HepG2 (cell line): ENCODE data around the gene THADA. TPM values are rescaled to one million over a fixed set of nuclear protein-coding genes. Genes with fewer than 3 reads are reported as not detected.
A peak's percentile ranks its signal among the peaks of the same experiment; 100 is the strongest.

Source experiments
- CBX1 ChIP-seq: IDR thresholded peaks from one replicate; pipeline ENCODE4 v1.6.1; 2016; ENCODE audit warnings: antibody characterized with exemption, low read depth
- DMAP1 ChIP-seq: IDR thresholded peaks from 2 replicates; pipeline ENCODE4 v1.6.1; 2016
- DZIP1 ChIP-seq: sonication (generic); formaldehyde crosslinking; IDR thresholded peaks from 2 replicates; pipeline ENCODE4 v1.5.0; 2020; ENCODE audit warnings: mild to moderate bottlenecking, missing genetic modification reagents
- GLI4 ChIP-seq: sonication (generic); formaldehyde crosslinking; IDR thresholded peaks from 2 replicates; pipeline ENCODE4 v1.5.1; 2020; ENCODE audit warnings: missing genetic modification reagents, mild to moderate bottlenecking, moderate library complexity, borderline replicate concordance
- HBP1 ChIP-seq: IDR thresholded peaks from 2 replicates; pipeline ENCODE4 v1.6.1; 2016; ENCODE audit warnings: low read depth, control low read depth
- HNRNPLL ChIP-seq: fragments of 200-400 bp; formaldehyde crosslinking; IDR thresholded peaks from 2 replicates; pipeline ENCODE4 v1.6.1; 2017; ENCODE audit warnings: mild to moderate bottlenecking, low read depth, low read length; ENCODE audit not compliant: poor library complexity, severe bottlenecking
- NCOA1 ChIP-seq: sonication (generic); formaldehyde crosslinking; IDR thresholded peaks from 2 replicates; pipeline ENCODE4 v1.9.0; 2021; ENCODE audit warnings: missing genetic modification reagents
- ONECUT2 ChIP-seq: sonication (generic); formaldehyde crosslinking; IDR thresholded peaks from 2 replicates; pipeline ENCODE4 v1.4.0; 2020; ENCODE audit warnings: missing genetic modification reagents
- PPARG ChIP-seq: conservative IDR thresholded peaks from 2 replicates; pipeline ENCODE4 v1.6.1; 2016; ENCODE audit warnings: missing biosample characterization, missing genetic modification reagents
- RBM39 ChIP-seq: fragments of 200-400 bp; formaldehyde crosslinking; IDR thresholded peaks from one replicate; pipeline ENCODE4 v1.6.1; 2018; ENCODE audit warnings: antibody characterized with exemption, mild to moderate bottlenecking, low read depth, low read length; ENCODE audit not compliant: poor library complexity, severe bottlenecking
- RFX3 ChIP-seq: IDR thresholded peaks from 2 replicates; pipeline ENCODE4 v1.6.1; 2016; ENCODE audit warnings: missing biosample characterization, missing genetic modification reagents
- SMAD1 ChIP-seq: sonication (generic); formaldehyde crosslinking; IDR thresholded peaks from 2 replicates; pipeline ENCODE4 v1.4.0; 2020; ENCODE audit warnings: missing genetic modification reagents, low read depth, mild to moderate bottlenecking, borderline replicate concordance
- SRSF4 ChIP-seq: fragments of 200-400 bp; formaldehyde crosslinking; IDR thresholded peaks from one replicate; pipeline ENCODE4 v1.6.1; 2018; ENCODE audit warnings: mild to moderate bottlenecking, low read depth, low read length, moderate library complexity; ENCODE audit not compliant: poor library complexity, severe bottlenecking
- THAP8 ChIP-seq: sonication (generic); formaldehyde crosslinking; IDR thresholded peaks from 2 replicates; pipeline ENCODE4 v1.5.1; 2020; ENCODE audit warnings: missing genetic modification reagents, mild to moderate bottlenecking, borderline replicate concordance
- ZBTB37 ChIP-seq: sonication (generic); formaldehyde crosslinking; IDR thresholded peaks from 2 replicates; pipeline ENCODE4 v1.4.0; 2020; ENCODE audit warnings: mild to moderate bottlenecking, missing genetic modification reagents
- ZFP36L1 ChIP-seq: sonication (generic); formaldehyde crosslinking; IDR thresholded peaks from 2 replicates; pipeline ENCODE4 v1.8.0; 2022; ENCODE audit warnings: mild to moderate bottlenecking, missing genetic modification reagents, moderate library complexity
- ZNF205 ChIP-seq: IDR thresholded peaks from 2 replicates; pipeline ENCODE4 v1.6.1; 2018; ENCODE audit warnings: missing biosample characterization, missing genetic modification reagents
- ZNF367 ChIP-seq: sonication (generic); formaldehyde crosslinking; IDR thresholded peaks from 2 replicates; pipeline ENCODE4 v1.4.0; 2020; ENCODE audit warnings: missing genetic modification reagents, borderline replicate concordance
- ZNF574 ChIP-seq: sonication (generic); formaldehyde crosslinking; IDR thresholded peaks from 2 replicates; pipeline ENCODE4 v1.4.0; 2020; ENCODE audit warnings: missing genetic modification reagents
- ZNF616 ChIP-seq: sonication (generic); formaldehyde crosslinking; IDR thresholded peaks from 2 replicates; pipeline ENCODE4 v1.5.0; 2020; ENCODE audit warnings: low read depth, mild to moderate bottlenecking, missing genetic modification reagents
- ZNF781 ChIP-seq: sonication (generic); formaldehyde crosslinking; IDR thresholded peaks from 2 replicates; pipeline ENCODE4 v1.5.1; 2020; ENCODE audit warnings: borderline replicate concordance, mild to moderate bottlenecking, missing genetic modification reagents; ENCODE audit errors: not compliant biosample characterization
- ZNF816 ChIP-seq: sonication (generic); formaldehyde crosslinking; IDR thresholded peaks from 2 replicates; pipeline ENCODE4 v1.8.0; 2022; ENCODE audit warnings: missing genetic modification reagents, mild to moderate bottlenecking, borderline replicate concordance
- polyA plus RNA-seq, 8 experiments: library from polyadenylated mRNA; depleted of rRNA in 3 of 8; stranded (reverse) in 7 of 8; unstranded in 1 of 8; fragments of >200 nt; fragmentation: Illumina TruSeq in 4 of 8; extraction: Trizol in 4 of 8; gene quantifications; 2 replicates each; pipeline versions ENCODE4 v1.2.1 to v1.2.3, GENCODE V29; 2011 to 2016; ENCODE audit warnings: low read depth in 4 of 8, missing spikeins in 1 of 8, mixed read lengths in 1 of 8; ENCODE audit not compliant: insufficient read depth in 1 of 8
- total RNA-seq, 5 experiments: library from RNA; depleted of rRNA; stranded (reverse); fragments of >200 nt; fragmentation: Illumina TruSeq; extraction: Trizol; gene quantifications; 2 replicates each; pipeline ENCODE4 v1.2.3, GENCODE V29; 2016; ENCODE audit warnings: low read depth in 1 of 5

THADA gene
- total and polyA plus RNA-seq, 2 of the 13 experiments (the other 11 are each of a cell fraction or from before 2014, with no cell fraction given) = 12.7 to 21.7 TPM

GRCh38 chr2:43332653-43333052 is 263.2 kb downstream of the THADA start (continued):
- TF ChIP-seq SRSF4 (no peak), ZBTB37 (CRISPR knock-in tag) (no peak), HNRNPLL (no peak), ZNF367 (no peak), HBP1 (CRISPR knock-in tag) (no peak), NCOA1 (CRISPR knock-in tag) (no peak), ZNF616 (no peak), PPARG (CRISPR knock-in tag) (no peak), SMAD1 (no peak), ZFP36L1 (CRISPR knock-in tag) (no peak), THAP8 (CRISPR knock-in tag) (no peak), GLI4 (CRISPR knock-in tag) (no peak), ONECUT2 (CRISPR knock-in tag) (peak; percentile 83), CBX1 (no peak), RBM39 (no peak), ZNF205 (CRISPR knock-in tag) (0 out of 2 replicates have a peak, but pooled peaks have one; percentile 25), DZIP1 (no peak), DMAP1 (CRISPR knock-in tag) (no peak), ZNF781 (no peak), ZNF816 (CRISPR knock-in tag) (no peak), ZNF574 (CRISPR knock-in tag) (no peak), RFX3 (CRISPR knock-in tag) (no peak)
